Heart left ventricle (tissue), 13 donors: ENCODE data around the gene PTPN11.

Experiments used
- CTCF ChIP-seq, 12 donors: fragments of 200-600 bp; sonication (generic) in 4 of 12; IDR thresholded peaks; one replicate each; pipeline versions ENCODE4 v1.5.0 to v1.8.0; 2018 to 2022; ENCODE audit warnings: antibody characterized with exemption in 12 of 12, mild to moderate bottlenecking in 5 of 12
- POLR2A ChIP-seq, 2 donors: fragments of 450-650 bp; IDR thresholded peaks; one replicate each; pipeline ENCODE4 v1.6.1; 2017; ENCODE audit warnings: antibody characterized with exemption in 2 of 2, mild to moderate bottlenecking in 2 of 2, moderate library complexity in 2 of 2
- donor health status: ischemic (EF 13 %, LVEDD 7.1; RV severe dilation, severe dysfunction).
- donor health status: DM: no; HTN: yes; CAD: no.
- donor health status: DM: no; HTN: no; CAD: no.
- donor health status: ischemic (EF 25% LVEDD 6.9; RV normal size, moderate dysfunction).
- donor health status: ischemic (EF 25% LVEDD 5.7; RV mildly dilated, moderate dysfunction).
- donor health status: ischemic (EF 35%, LVEDD 5.7; RV mildly dilated, moderate dysfunction).
- donor health status: nonischemic (EF 11% LVEDD 7.7; RV severe dilation, severe dysfunction).
- donor health status: DM: yes; HTN: yes; CAD: no.
- donor health status: PGD.
- donor health status: ischemic (EF 29% LVEDD 5.4; RV normal size, mild dysfunction).
- donor health status: nonischemic (EF 23%, LVEDD 6.1; RV moderate dilation, normal function).

- TF ChIP-seq CTCF (IDR thresholded peaks at IDR 0.05) (no peak), POLR2A (IDR thresholded peaks at IDR 0.05) (no peak)
Observed at GRCh38 chr12:112517730-112518364, 99.1 kb downstream of the PTPN11 start.
